DND-41 (cell line): ENCODE results near the gene NCOA4.

Source experiments
- ATAC-seq: fragments of 200-7000 bp; cut with Tn5 transposase; 3 replicates; pipeline ENCODE4 v1.9.1; 2021; ENCODE audit warnings: low read depth; ENCODE audit not compliant: insufficient read depth
- DNase-seq: peaks from one replicate; pipeline ENCODE4 v3.0.0-alpha.2; 2020
- H2AFZ ChIP-seq: 2 replicates; pipeline ENCODE4 v1.6.0; 2012; ENCODE audit warnings: low read depth, low read length
- H3K27ac ChIP-seq: 2 replicates; pipeline ENCODE4 v1.5.1; 2012; ENCODE audit warnings: low read length, inconsistent platforms
- H3K27me3 ChIP-seq: fragments of 200-600 bp; sonication (generic); 2 replicates; pipeline ENCODE4 v1.6.0; 2012; ENCODE audit warnings: low read length, mild to moderate bottlenecking, inconsistent platforms; ENCODE audit not compliant: insufficient read depth, poor library complexity
- H3K36me3 ChIP-seq: 2 replicates; pipeline ENCODE4 v1.5.1; 2012; ENCODE audit warnings: low read length, inconsistent platforms; ENCODE audit not compliant: insufficient read depth
- H3K4me1 ChIP-seq: 2 replicates; pipeline ENCODE4 v1.5.1; 2012; ENCODE audit warnings: mild to moderate bottlenecking, low read length; ENCODE audit not compliant: insufficient read depth
- H3K4me2 ChIP-seq: 2 replicates; pipeline ENCODE4 v1.6.0; 2012; ENCODE audit warnings: mild to moderate bottlenecking, moderate library complexity, low read length, inconsistent platforms; ENCODE audit not compliant: insufficient read depth
- H3K4me3 ChIP-seq, 2 experiments: fragments of 200-600 bp in 1 of 2; shearing (Covaris generic) in 1 of 2; 2 replicates each; pipeline ENCODE4 v1.5.1; 2012 to 2016; ENCODE audit warnings: inconsistent platforms in 2 of 2, low read length in 2 of 2, mild to moderate bottlenecking in 2 of 2, low read depth in 1 of 2, moderate library complexity in 1 of 2
- H3K79me2 ChIP-seq: 2 replicates; pipeline ENCODE4 v1.6.0; 2012; ENCODE audit warnings: low read length, inconsistent platforms; ENCODE audit not compliant: insufficient read depth
- H3K9ac ChIP-seq: 2 replicates; pipeline ENCODE4 v1.6.0; 2012; ENCODE audit warnings: low read depth, mild to moderate bottlenecking, inconsistent platforms, low read length, moderate library complexity
- H3K9me3 ChIP-seq: 2 replicates; pipeline ENCODE4 v1.5.1; 2012; ENCODE audit warnings: low read length, moderate library complexity, mild to moderate bottlenecking, inconsistent platforms; ENCODE audit not compliant: insufficient read depth, severe bottlenecking
- H4K20me1 ChIP-seq: 2 replicates; pipeline ENCODE4 v1.6.0; 2012; ENCODE audit warnings: low read length; ENCODE audit not compliant: insufficient read depth
- EZH2 ChIP-seq: IDR thresholded peaks from 3 replicates; pipeline ENCODE4 v1.6.1; 2012; ENCODE audit warnings: borderline replicate concordance, low read depth, mild to moderate bottlenecking, moderate library complexity, low read length, inconsistent platforms; ENCODE audit not compliant: severe bottlenecking
- TF ChIP-seq, protein P1 (sequence below): IDR thresholded peaks from 2 replicates; pipeline ENCODE4 v1.5.1; 2012; ENCODE audit warnings: borderline replicate concordance, low read length, moderate library complexity, mild to moderate bottlenecking; ENCODE audit not compliant: poor library complexity, severe bottlenecking; ENCODE audit errors: extremely low read depth

Gene NCOA4

DNA sequence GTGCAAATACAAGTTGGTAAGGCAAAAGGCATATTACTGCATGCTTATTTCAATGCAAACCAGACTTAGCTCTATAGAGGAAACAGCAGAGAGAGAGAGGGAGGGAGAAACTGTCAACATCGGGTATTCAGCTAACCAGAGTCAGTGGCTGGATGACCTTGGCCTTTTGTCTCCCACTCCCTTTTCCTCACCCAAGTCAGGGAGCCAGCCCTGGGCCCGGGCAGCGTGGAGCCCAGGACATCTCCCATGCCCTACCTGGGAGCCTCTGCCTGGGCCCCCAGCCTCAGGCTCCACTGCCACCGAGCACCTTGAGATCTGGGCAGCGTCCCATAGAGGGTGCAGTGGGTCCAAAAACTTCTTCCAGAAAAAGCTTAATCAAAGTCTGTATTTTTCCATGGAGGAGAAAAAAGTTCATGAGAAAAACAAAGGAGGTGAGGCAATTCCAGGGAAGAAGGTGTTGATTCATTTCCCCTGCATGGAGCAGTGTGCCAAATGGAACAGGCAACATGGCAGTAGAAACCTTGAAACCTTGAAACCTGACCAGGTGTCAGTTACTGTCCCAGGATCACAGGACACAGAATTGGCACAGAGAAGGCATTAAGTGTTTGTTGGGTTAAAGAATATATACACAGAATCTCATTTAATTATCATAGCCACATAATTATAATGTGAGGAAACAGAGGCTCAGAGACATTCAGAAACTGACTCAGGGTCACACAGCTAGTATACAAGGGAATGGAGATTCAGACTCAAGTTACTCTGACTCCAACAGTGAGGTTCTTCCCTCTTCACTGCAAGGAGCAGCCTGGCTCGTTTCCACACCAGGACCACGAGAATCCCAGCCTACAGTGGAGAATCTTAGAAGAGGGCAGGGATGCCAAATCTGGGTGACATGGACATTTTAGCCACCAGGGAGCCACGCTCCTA lies 5.8 kb upstream of the NCOA4 start:
- Histone ChIP-seq H3K9me3 (no peaks in the 10 kb centered on the region), H2AFZ (0 out of 2 replicates have a peak overlapping the region, but pooled peaks have one; percentile 9), H3K27ac (no peak overlapping the region), H3K9ac (no peak overlapping the region), H3K36me3 (no peaks in the 10 kb centered on the region), H3K79me2 (no peaks in the 10 kb centered on the region), H3K4me1 (peaks cover 7% of the 10 kb centered on the region), H3K27me3 (no peaks in the 10 kb centered on the region), H3K4me2 (no peak overlapping the region), H3K4me3 (no peak overlapping the region), H4K20me1 (no peaks in the 10 kb centered on the region)
- ATAC-seq (no peak), DNase-seq (no peak)
- TF ChIP-seq, protein P1, sequence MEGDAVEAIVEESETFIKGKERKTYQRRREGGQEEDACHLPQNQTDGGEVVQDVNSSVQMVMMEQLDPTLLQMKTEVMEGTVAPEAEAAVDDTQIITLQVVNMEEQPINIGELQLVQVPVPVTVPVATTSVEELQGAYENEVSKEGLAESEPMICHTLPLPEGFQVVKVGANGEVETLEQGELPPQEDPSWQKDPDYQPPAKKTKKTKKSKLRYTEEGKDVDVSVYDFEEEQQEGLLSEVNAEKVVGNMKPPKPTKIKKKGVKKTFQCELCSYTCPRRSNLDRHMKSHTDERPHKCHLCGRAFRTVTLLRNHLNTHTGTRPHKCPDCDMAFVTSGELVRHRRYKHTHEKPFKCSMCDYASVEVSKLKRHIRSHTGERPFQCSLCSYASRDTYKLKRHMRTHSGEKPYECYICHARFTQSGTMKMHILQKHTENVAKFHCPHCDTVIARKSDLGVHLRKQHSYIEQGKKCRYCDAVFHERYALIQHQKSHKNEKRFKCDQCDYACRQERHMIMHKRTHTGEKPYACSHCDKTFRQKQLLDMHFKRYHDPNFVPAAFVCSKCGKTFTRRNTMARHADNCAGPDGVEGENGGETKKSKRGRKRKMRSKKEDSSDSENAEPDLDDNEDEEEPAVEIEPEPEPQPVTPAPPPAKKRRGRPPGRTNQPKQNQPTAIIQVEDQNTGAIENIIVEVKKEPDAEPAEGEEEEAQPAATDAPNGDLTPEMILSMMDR, result peak; percentile 20
- TF ChIP-seq EZH2, result no peak

DNA sequence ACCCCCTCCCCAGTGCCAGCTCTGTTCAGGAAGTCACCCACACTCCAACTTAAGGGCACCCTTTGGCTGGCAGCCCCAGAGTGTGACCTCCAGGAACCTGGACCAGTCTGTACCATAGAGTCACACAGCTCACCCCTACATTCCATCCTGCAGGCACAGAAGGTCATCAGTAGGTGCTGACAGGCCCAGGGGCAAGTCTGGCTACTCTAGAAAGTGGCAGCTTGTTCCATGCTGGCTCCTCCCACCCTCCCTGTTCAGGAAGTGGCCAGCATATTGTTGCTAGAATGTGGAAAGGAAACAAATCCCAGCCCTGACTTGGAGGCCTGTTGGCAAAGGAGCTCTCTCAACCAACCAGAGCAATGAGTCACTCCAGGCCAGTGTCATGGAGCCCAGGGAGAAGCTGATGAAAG lies 3.2 kb upstream of the NCOA4 start:
- Histone ChIP-seq H3K4me3 (no peak overlapping the region), H3K4me2 (no peak overlapping the region), H3K36me3 (no peaks in the 10 kb centered on the region), H3K27ac (no peak overlapping the region; the same call in 1 of the 2 replicates), H3K4me1 (peaks cover 25% of the 10 kb centered on the region), H4K20me1 (peaks cover 11% of the 10 kb centered on the region; the same call in 1 of the 2 replicates), H3K79me2 (peaks cover 18% of the 10 kb centered on the region), H3K9me3 (no peaks in the 10 kb centered on the region), H3K9ac (no peak overlapping the region), H3K27me3 (no peaks in the 10 kb centered on the region), H2AFZ (peak overlapping the region; percentile 42; the same call in 1 of the 2 replicates)
- DNase-seq (no peak), ATAC-seq (no peak)
- TF ChIP-seq, protein P1, result no peak
- TF ChIP-seq EZH2, result no peak

DNA sequence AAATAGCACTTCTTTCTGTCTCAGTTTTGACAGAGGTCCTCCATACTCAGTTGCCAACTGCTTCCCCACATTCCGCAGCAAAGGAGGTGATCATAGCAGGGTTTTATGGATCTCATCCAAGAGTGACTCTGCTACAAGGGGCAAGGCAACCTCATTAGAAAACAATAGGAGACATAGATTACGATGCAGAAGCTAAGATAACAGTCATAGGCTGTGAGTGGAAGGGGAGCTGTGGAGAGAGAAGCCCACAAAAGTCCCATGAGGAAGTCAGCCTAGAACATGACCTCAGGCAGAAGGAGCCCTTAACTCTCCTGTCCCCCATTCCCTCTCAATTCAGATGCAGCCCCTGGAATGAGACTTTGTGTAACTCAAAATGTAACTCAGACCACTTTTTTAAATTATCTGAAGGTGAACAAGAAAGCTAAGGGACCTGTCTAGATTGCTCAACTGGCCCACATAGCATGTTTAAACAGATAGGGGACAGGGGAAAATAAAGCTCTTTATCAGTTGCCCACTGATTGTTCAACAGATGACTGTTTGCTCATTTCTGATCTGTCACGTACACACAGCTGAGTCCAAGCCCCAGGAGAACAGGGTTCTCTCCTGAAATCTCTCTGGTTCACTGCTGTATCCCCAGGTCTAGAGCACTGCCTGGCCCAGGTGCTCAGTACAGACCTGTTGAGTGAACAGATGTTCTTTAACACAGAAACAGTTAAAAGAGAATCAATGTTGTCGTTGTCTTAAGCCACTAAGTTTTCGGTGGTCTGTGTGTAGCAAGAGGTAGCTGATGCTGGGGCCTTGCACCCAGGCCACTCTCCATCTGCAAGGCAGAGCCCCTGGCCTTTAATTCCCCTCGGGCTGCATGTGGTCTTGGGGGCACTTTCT lies 1.5 kb upstream of the NCOA4 start:
- H3K4me1 ChIP-seq, result peaks cover 40% of the 10 kb centered on the region

More for the DNA sequence above, 1.5 kb upstream of the NCOA4 start:
- Histone ChIP-seq H3K27ac (no peak overlapping the region), H3K9me3 (no peaks in the 10 kb centered on the region), H3K36me3 (peaks cover 11% of the 10 kb centered on the region), H3K4me3 (no peak overlapping the region), H3K27me3 (no peaks in the 10 kb centered on the region), H4K20me1 (peaks cover 23% of the 10 kb centered on the region), H3K9ac (no peak overlapping the region), H3K79me2 (peaks cover 35% of the 10 kb centered on the region), H3K4me2 (no peak overlapping the region), H2AFZ (peak overlapping the region; percentile 32)
- TF ChIP-seq, protein P1, result no peak
- TF ChIP-seq EZH2, result no peak
- ATAC-seq (no peak), DNase-seq (no peak)
